HFFc6 (cell line): ENCODE measurements around the gene KIF13A. TPM values are rescaled to one million over a fixed set of nuclear protein-coding genes. Genes with fewer than 3 reads are reported as not detected.

Experiments
- DNase-seq: peaks from one replicate; pipeline ENCODE4 v3.0.0-alpha.2; 2018
- H3K27ac Mint-ChIP-seq: 2 replicates; pipeline ENCODE4 v1.8.0; 2020; ENCODE audit warnings: mild to moderate bottlenecking, mixed read lengths
- H3K27me3 Mint-ChIP-seq: 2 replicates; pipeline ENCODE4 v1.8.0; 2021; ENCODE audit warnings: mild to moderate bottlenecking, moderate library complexity, mixed read lengths; ENCODE audit not compliant: insufficient read depth
- H3K36me3 Mint-ChIP-seq: 2 replicates; pipeline ENCODE4 v1.8.0; 2021; ENCODE audit warnings: low read depth, mixed read lengths
- H3K4me1 Mint-ChIP-seq: 2 replicates; pipeline ENCODE4 v1.8.0; 2020; ENCODE audit warnings: low read depth, mixed read lengths
- H3K4me3 Mint-ChIP-seq: 2 replicates; pipeline ENCODE4 v1.8.0; 2020; ENCODE audit warnings: mild to moderate bottlenecking, moderate library complexity, mixed read lengths
- H3K9me3 Mint-ChIP-seq: 2 replicates; pipeline ENCODE4 v1.8.0; 2020; ENCODE audit warnings: mild to moderate bottlenecking, mixed read lengths
- CTCF ChIP-seq: fragments of 200-600 bp; sonication (generic); IDR thresholded peaks from 2 replicates; pipeline ENCODE4 v1.5.0; 2021; ENCODE audit warnings: antibody characterized with exemption, mild to moderate bottlenecking
- total RNA-seq, 6 experiments: library from RNA; stranded (reverse); fragmentation: NEBNext Ultra II Directional; extraction: Animal tissue kit (Norgen Biotek cat#: 25700); gene quantifications; 2 replicates in 1 of 6; 3 replicates in 5 of 6; pipeline ENCODE4 v1.2.3, GENCODE V29; 2021

KIF13A gene
- total RNA-seq, 6 experiments from 2014 or later: 63.7 to 72.8 (median 66.4) TPM

GRCh38 chr6:17719323-17720041 lies 268.0 kb downstream of the KIF13A start:
- H3K27ac Mint-ChIP-seq: no peak overlapping the region
- no peak for TF ChIP-seq CTCF
- no peak for DNase-seq
- H3K4me1 Mint-ChIP-seq: peaks cover 27% of the 10 kb centered on the region
- no peaks in the 10 kb centered on the region for H3K36me3 Mint-ChIP-seq
- no peaks in the 10 kb centered on the region for H3K9me3 Mint-ChIP-seq
- H3K4me3 Mint-ChIP-seq: no peak overlapping the region
- H3K27me3 Mint-ChIP-seq: peaks cover 2% of the 10 kb centered on the region; the same call in 1 of the 2 replicates

- no peak for TF ChIP-seq CTCF
- no peaks in the 10 kb centered on the region; the same call in 1 of the 2 replicates for H3K27me3 Mint-ChIP-seq
- no peaks in the 10 kb centered on the region for H3K36me3 Mint-ChIP-seq
- no peak for DNase-seq
- H3K4me3 Mint-ChIP-seq: no peak overlapping the region
- H3K27ac Mint-ChIP-seq: peak overlapping the region; percentile 45; the same call in 1 of the 2 replicates
- H3K4me1 Mint-ChIP-seq: peaks cover 38% of the 10 kb centered on the region
- no peaks in the 10 kb centered on the region for H3K9me3 Mint-ChIP-seq
Observed at GRCh38 chr6:17716221-17716620, 271.2 kb downstream of the KIF13A start.

GRCh38 chr6:17714879-17715851 lies 272.3 kb downstream of the KIF13A start:
- DNase-seq: peak; percentile 91
- peak overlapping the region; percentile 85 for H3K27ac Mint-ChIP-seq
- H3K4me3 Mint-ChIP-seq: peak overlapping the region; percentile 61
- H3K4me1 Mint-ChIP-seq: peaks cover 48% of the 10 kb centered on the region
- TF ChIP-seq CTCF: 0 out of 2 replicates have a peak, but pooled peaks have one; percentile 7
- no peaks in the 10 kb centered on the region for H3K9me3 Mint-ChIP-seq
- H3K27me3 Mint-ChIP-seq: no peaks in the 10 kb centered on the region; the same call in 1 of the 2 replicates
- H3K36me3 Mint-ChIP-seq: no peaks in the 10 kb centered on the region

GRCh38 chr6:17714177-17714576 lies 273.3 kb downstream of the KIF13A start:
- Mint-ChIP-seq H3K36me3 (no peaks in the 10 kb centered on the region), H3K27me3 (no peaks in the 10 kb centered on the region; the same call in 1 of the 2 replicates), H3K9me3 (no peaks in the 10 kb centered on the region), H3K4me1 (peaks cover 56% of the 10 kb centered on the region), H3K4me3 (peak overlapping the region; percentile 28), H3K27ac (peak overlapping the region; percentile 85)
- no peak for TF ChIP-seq CTCF
- DNase-seq: no peak

- TF ChIP-seq CTCF: no peak
- Mint-ChIP-seq H3K36me3 (no peaks in the 10 kb centered on the region), H3K27me3 (no peaks in the 10 kb centered on the region; the same call in 1 of the 2 replicates), H3K4me1 (peaks cover 62% of the 10 kb centered on the region), H3K9me3 (no peaks in the 10 kb centered on the region), H3K27ac (no peak overlapping the region), H3K4me3 (no peak overlapping the region)
- DNase-seq: no peak
Observed at GRCh38 chr6:17712576-17712975, 274.9 kb downstream of the KIF13A start.
